ENCODE results near the gene EMILIN3. TPM values are rescaled to one million over a fixed set of nuclear protein-coding genes. Genes with fewer than 3 reads are reported as not detected.

Gene EMILIN3
- polyA plus RNA-seq, 1 of the 3 experiments (the other 2 are of a cell fraction), result 0.02 TPM

- no peak for DNase-seq
- H2AFZ ChIP-seq (ENCODE audit: low read depth), result no peak overlapping the region
- H3K4me3 ChIP-seq (ENCODE audit: low read depth in 2 of 2, low read length in 1 of 2), result no peak overlapping the region
- H3F3A ChIP-seq (replicated peaks; ENCODE audit: insufficient read depth), result no peaks in the 10 kb centered on the region
- ChIA-PET CTCF (interaction anchor here (0.7 to 1.6 kb wide), 5 partner anchors 20 to 377 kb away, joined by 3 to 5 read pairs (median 5); no protein-coding TSS in a partner anchor), POLR2A (no interaction called here)
- no peak overlapping the region for H3K9ac ChIP-seq
- H3K4me2 ChIP-seq, result no peak overlapping the region
- H3K79me2 ChIP-seq (ENCODE audit: insufficient read depth), result no peaks in the 10 kb centered on the region
- 85% methylated on average over 9 of the region's 11 CpGs for WGBS (ENCODE audit: low lambda C conversion rate)
- H3K27ac ChIP-seq (ENCODE audit: low read depth in 2 of 2, low read length in 1 of 2), result no peak overlapping the region
- no peaks in the 10 kb centered on the region for H3K9me3 ChIP-seq
- H3K9me2 ChIP-seq, result no peaks in the 10 kb centered on the region
- no peaks in the 10 kb centered on the region for H3K36me3 ChIP-seq (replicated peaks in 1 of 2; ENCODE audit: control insufficient read depth in 1 of 2, insufficient read depth in 2 of 2, low read length in 1 of 2)
- no peaks in the 10 kb centered on the region for H4K20me1 ChIP-seq (ENCODE audit: insufficient read depth)
- peaks cover 0 to 2% of the 10 kb centered on the region in 2 experiments; a peak in 1 of 4 replicates for H3K4me1 ChIP-seq (ENCODE audit: control insufficient read depth in 1 of 2, insufficient read depth in 2 of 2, low read depth in 1 of 2, low read length in 1 of 2)
- no peak for TF ChIP-seq YY1 (IDR thresholded peaks at IDR 0.05; ENCODE audit: low read depth)
- TF ChIP-seq IRF3 (IDR thresholded peaks at IDR 0.05; ENCODE audit: low read depth, low read length), result no peak
- no peak for TF ChIP-seq FOSL2 (IDR thresholded peaks at IDR 0.05; ENCODE audit: borderline replicate concordance, low read depth)
- no peak for TF ChIP-seq FOXJ3 (CRISPR knock-in tag; IDR thresholded peaks at IDR 0.05)
- TF ChIP-seq ELF1 (IDR thresholded peaks at IDR 0.05), result no peak
- TF ChIP-seq CTCF (IDR thresholded peaks at IDR 0.05), result no peak
- no peak for TF ChIP-seq SMC3 (IDR thresholded peaks at IDR 0.05; ENCODE audit: low read depth, low read length)
- TF ChIP-seq RAD21 (IDR thresholded peaks at IDR 0.05; ENCODE audit: low read length), result no peak
- no peak for TF ChIP-seq RFX5 (IDR thresholded peaks at IDR 0.05; ENCODE audit: low read length)
- TF ChIP-seq FOXM1 (IDR thresholded peaks at IDR 0.05; ENCODE audit: low read depth), result no peak
- TF ChIP-seq GABPA (IDR thresholded peaks at IDR 0.05; ENCODE audit: low read depth), result no peak
- TF ChIP-seq RCOR1 (IDR thresholded peaks at IDR 0.05; ENCODE audit: low read length), result no peak
- TF ChIP-seq JUND (IDR thresholded peaks at IDR 0.05), result no peak
- TF ChIP-seq SIN3A (IDR thresholded peaks at IDR 0.05; ENCODE audit: borderline replicate concordance, low read depth, low read length), result no peak
- TF ChIP-seq EZH2phosphoT487 (IDR thresholded peaks at IDR 0.05; ENCODE audit: borderline replicate concordance, low read depth), result no peak
- no peak for TF ChIP-seq NFIC (IDR thresholded peaks at IDR 0.05; ENCODE audit: borderline replicate concordance)
- no peaks in the 10 kb centered on the region for H3K27me3 ChIP-seq (ENCODE audit: insufficient read depth)
Observed at GRCh38 chr20:41344938-41345728, 21.5 kb downstream of the EMILIN3 start.
